Right atrium auricular region (tissue), 2 donors: ENCODE results near the gene SRGAP2B. TPM values are rescaled to one million over a fixed set of nuclear protein-coding genes. Genes with fewer than 3 reads are reported as not detected.
"Not testable (repeated sequence)": the region's sequence is repeated elsewhere in the genome, so short reads cannot be mapped to it uniquely, and the experiment has no call there.

Source experiments
- DNase-seq: peaks from one replicate; pipeline ENCODE4 v3.0.0-alpha.2; 2019; ENCODE audit warnings: low spot score
- H3K27ac ChIP-seq, 2 donors: fragments of 200-600 bp; sonication (generic); 1 replicate in 1 of 2; 2 replicates in 1 of 2; pipeline ENCODE4 v1.5.1; 2016 to 2019
- H3K27me3 ChIP-seq, 2 donors: fragments of 200-600 bp; sonication (generic); one replicate each; pipeline versions ENCODE4 v1.5.1 to v1.6.0; 2017 to 2019
- H3K36me3 ChIP-seq: fragments of 200-600 bp; sonication (generic); one replicate; pipeline ENCODE4 v1.5.1; 2016
- H3K4me1 ChIP-seq, 2 donors: fragments of 200-600 bp; sonication (generic); one replicate each; pipeline versions ENCODE4 v1.5.1 to v1.6.0; 2017 to 2019
- H3K4me3 ChIP-seq, 2 donors: fragments of 200-600 bp; sonication (generic); 1 replicate in 1 of 2; 2 replicates in 1 of 2; pipeline ENCODE4 v1.5.1; 2017 to 2019; ENCODE audit warnings: mild to moderate bottlenecking in 1 of 2, moderate library complexity in 1 of 2
- H3K9me3 ChIP-seq, 2 donors: fragments of 200-600 bp; sonication (generic); one replicate each; pipeline ENCODE4 v1.5.1; 2019
- total RNA-seq, 2 donors: library from RNA; depleted of rRNA; stranded (reverse); fragments of >200 nt; gene quantifications; one replicate each; pipeline ENCODE4 v1.1.0, GENCODE V29; 2016

Gene SRGAP2B
- total RNA-seq, 2 donors from 2014 or later: 5.0 to 12.1 TPM

- not testable (repeated sequence) for DNase-seq, H3K27ac ChIP-seq, H3K9me3 ChIP-seq, H3K27me3 ChIP-seq, H3K4me1 ChIP-seq, H3K36me3 ChIP-seq, H3K4me3 ChIP-seq
Measured at GRCh38 chr1:144936186-144936732, 158.9 kb downstream of the SRGAP2B start.

DNA sequence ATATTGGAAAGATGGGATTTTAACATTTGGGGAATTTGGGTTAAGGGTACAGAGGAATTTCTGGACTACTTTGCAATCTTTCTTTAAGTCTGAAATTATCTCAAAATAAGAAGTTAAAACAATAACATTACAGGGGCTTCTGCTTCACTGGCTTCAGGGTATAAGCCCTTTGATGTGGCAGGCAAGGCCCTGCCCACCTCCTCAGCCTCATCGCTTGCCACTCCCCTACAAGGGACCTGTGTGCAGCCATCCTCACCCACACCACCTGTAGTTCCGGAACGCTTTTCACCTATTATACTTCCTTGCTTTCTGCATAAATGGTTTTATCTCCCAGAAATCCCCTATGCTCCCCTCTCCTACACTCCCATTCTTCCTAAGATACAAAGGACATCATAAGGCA lies 159.8 kb downstream of the SRGAP2B start:
- not testable (repeated sequence) for H3K4me3 ChIP-seq, H3K27me3 ChIP-seq, H3K36me3 ChIP-seq, DNase-seq, H3K4me1 ChIP-seq, H3K9me3 ChIP-seq, H3K27ac ChIP-seq

GRCh38 chr1:144933014-144933413 lies 162.1 kb downstream of the SRGAP2B start:
- not testable (repeated sequence) for H3K4me3 ChIP-seq, H3K4me1 ChIP-seq, H3K36me3 ChIP-seq, H3K9me3 ChIP-seq, DNase-seq, H3K27ac ChIP-seq, H3K27me3 ChIP-seq

GRCh38 chr1:144932153-144932552 lies 163.0 kb downstream of the SRGAP2B start:
- not testable (repeated sequence) for H3K36me3 ChIP-seq, H3K4me1 ChIP-seq, H3K9me3 ChIP-seq, DNase-seq, H3K4me3 ChIP-seq, H3K27me3 ChIP-seq, H3K27ac ChIP-seq

GRCh38 chr1:144931553-144931952 lies 163.6 kb downstream of the SRGAP2B start:
- not testable (repeated sequence) for DNase-seq

GRCh38 chr1:144930085-144930777 lies 164.9 kb downstream of the SRGAP2B start:
- H3K4me1 ChIP-seq, H3K36me3 ChIP-seq, H3K27ac ChIP-seq, DNase-seq, H3K9me3 ChIP-seq, H3K27me3 ChIP-seq, H3K4me3 ChIP-seq: not testable (repeated sequence)

More at GRCh38 chr1:144931553-144931952, 163.6 kb downstream of the SRGAP2B start:
- H3K4me1 ChIP-seq, H3K4me3 ChIP-seq, H3K27ac ChIP-seq, H3K9me3 ChIP-seq, H3K36me3 ChIP-seq, H3K27me3 ChIP-seq: not testable (repeated sequence)

DNA sequence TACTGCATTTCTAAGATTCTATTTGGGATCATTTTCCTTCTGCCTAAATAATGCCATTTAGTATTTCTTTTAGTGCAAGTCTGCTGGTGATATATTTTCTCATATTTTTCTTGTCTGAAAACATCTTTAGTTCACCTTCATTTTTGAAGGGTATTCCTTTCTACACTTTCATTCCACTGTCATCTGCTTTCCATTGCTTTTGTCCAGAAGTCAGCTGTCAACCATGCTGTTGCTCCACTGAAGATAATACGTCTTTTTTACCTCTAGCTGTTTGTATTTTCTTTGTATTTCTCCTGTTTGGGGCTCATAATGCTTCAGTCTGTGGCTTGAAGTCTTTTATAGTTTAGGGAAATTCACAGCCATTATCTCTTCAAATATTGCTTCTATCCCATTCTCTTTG lies 167.8 kb downstream of the SRGAP2B start:
- H3K27ac ChIP-seq, H3K27me3 ChIP-seq, H3K36me3 ChIP-seq, H3K4me1 ChIP-seq, H3K4me3 ChIP-seq, DNase-seq, H3K9me3 ChIP-seq: not testable (repeated sequence)

- not testable (repeated sequence) for H3K36me3 ChIP-seq, H3K4me1 ChIP-seq, H3K27ac ChIP-seq, H3K4me3 ChIP-seq, H3K27me3 ChIP-seq, H3K9me3 ChIP-seq, DNase-seq
Measured at GRCh38 chr1:144923640-144924039, 171.5 kb downstream of the SRGAP2B start.

DNA sequence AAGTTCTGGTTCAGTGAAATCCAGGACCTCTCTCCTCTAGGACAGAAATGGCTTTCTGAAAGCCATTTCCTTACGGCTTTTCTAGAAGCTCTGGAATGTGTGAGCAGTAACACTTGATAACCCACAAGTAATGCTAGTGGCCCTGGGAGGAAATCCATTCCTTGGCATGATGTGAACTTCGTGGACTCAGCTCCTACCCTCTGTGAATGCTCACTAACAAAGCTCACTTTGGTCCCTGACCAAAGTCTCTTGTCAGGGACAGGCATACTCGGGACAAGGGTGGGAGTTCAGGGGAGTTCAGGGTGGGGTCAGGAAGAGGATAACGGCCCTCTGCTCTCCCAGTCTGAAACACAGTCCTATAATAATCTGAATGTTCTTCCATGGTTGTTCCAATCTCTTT lies 172.3 kb downstream of the SRGAP2B start:
- H3K4me1 ChIP-seq, H3K36me3 ChIP-seq, H3K9me3 ChIP-seq, H3K27me3 ChIP-seq, H3K4me3 ChIP-seq, DNase-seq, H3K27ac ChIP-seq: not testable (repeated sequence)

DNA sequence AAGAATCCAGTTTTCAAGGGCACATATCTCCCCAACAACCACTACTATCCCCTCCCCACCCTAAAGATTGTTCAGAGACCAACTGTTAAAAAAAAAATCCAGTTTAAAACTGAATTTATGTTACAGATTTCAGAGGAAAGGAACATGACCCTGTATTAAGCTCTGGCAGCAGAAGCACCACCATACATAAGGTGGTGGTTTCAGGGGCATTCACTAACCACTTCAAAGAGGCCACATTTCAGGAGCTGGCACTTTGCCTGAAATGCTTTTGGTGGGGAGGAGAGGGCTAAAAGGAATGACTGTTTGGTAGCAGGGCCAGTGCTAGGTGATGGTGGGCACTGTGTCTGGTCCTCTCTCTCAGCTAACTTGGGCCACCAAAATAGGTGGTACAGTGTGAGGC lies 176.0 kb downstream of the SRGAP2B start:
- not testable (repeated sequence) for H3K4me3 ChIP-seq, H3K9me3 ChIP-seq, H3K27ac ChIP-seq, H3K36me3 ChIP-seq, DNase-seq, H3K4me1 ChIP-seq, H3K27me3 ChIP-seq

DNA sequence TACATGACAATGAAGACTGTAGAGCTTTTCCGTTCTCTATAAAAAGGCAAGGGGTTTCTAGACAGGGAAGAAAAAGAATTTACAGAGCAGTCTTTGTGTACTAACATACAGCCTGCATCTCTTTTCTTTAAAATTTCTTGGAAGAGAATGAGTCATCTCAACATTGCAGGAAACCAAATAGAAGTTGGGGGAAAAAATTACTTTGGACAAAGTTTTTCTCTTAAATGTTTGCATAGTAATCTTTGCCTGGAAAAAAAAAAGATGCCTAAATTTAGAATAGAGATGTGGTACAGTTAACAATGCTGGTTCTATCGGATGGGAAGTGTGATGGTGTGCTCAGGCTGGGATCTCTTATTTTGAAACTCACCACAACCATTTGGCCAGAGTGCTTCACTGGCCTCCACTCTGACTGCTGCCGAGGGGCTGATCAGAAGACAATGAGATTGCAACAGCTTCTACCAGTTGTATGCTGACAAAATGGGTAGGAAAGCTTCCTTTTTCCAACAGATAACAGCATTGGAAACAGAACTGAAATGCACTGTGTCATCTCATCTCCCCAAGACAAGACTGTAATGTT lies 177.0 kb downstream of the SRGAP2B start:
- not testable (repeated sequence) for H3K27ac ChIP-seq, H3K27me3 ChIP-seq, H3K9me3 ChIP-seq, DNase-seq, H3K36me3 ChIP-seq, H3K4me1 ChIP-seq, H3K4me3 ChIP-seq

DNA sequence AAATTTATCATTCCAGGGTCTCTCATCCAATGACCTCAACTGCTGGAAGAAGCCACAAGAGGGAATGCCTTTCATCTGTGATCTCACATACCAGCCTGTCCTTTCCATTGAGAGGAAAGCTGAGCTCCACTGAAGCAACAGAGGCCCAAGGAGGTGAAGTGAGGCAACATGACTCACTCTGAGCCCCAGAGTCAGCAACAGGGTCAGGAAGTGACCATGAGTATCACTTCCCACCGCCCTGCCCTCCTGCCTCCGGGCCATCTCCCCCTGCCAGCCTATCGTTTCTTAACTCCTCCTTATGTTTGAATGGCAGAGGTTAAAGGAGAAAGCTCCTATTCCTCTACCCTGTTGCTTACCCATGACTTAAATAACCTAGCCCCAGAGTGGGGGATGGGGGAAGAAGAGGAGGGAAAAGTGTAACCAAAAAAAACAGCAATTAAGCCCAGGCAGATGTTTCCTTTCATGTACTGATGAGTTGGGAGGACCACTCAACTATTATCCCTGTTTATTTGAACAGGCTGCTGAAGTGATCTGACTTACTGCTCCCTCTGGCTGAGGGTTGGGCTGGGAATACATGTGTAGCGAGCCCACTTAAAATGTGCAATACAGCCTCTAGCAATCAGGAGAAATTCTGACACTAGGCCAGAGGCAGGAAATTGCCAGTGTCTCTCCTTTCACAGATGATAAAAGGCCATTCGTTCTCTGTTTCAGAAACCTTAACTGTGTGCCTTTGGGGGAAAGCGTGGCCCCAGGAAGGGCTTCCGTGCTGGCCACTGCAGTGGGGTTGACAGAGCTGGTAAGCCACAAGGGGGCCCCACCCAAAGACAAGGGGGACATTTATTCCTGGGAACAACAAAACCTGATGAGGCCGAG lies 177.7 kb downstream of the SRGAP2B start:
- not testable (repeated sequence) for DNase-seq, H3K4me1 ChIP-seq, H3K4me3 ChIP-seq, H3K27me3 ChIP-seq, H3K27ac ChIP-seq, H3K9me3 ChIP-seq, H3K36me3 ChIP-seq

- not testable (repeated sequence) for H3K36me3 ChIP-seq, H3K27ac ChIP-seq, DNase-seq, H3K4me3 ChIP-seq, H3K4me1 ChIP-seq, H3K27me3 ChIP-seq, H3K9me3 ChIP-seq
Measured at GRCh38 chr1:144913977-144914734, 181.0 kb downstream of the SRGAP2B start.

- H3K9me3 ChIP-seq, H3K27ac ChIP-seq, H3K27me3 ChIP-seq, H3K4me1 ChIP-seq, H3K36me3 ChIP-seq, H3K4me3 ChIP-seq, DNase-seq: not testable (repeated sequence)
Measured at GRCh38 chr1:144913458-144913857, 181.7 kb downstream of the SRGAP2B start.
